HUDEP-2 (cell line): ENCODE data around the gene GOLGA6B.
A peak's percentile ranks its signal among the peaks of the same experiment; 100 is the strongest.
"Not testable (repeated sequence)": the region's sequence is repeated elsewhere in the genome, so short reads cannot be mapped to it uniquely, and the experiment has no call there.

Source experiments
- DNase-seq, 76 experiments: peaks; one replicate each; lab custom pipeline; 2025; ENCODE audit not compliant: unreplicated experiment in 76 of 76; lab: John Stamatoyannopoulos, UW

Gene GOLGA6B

DNA sequence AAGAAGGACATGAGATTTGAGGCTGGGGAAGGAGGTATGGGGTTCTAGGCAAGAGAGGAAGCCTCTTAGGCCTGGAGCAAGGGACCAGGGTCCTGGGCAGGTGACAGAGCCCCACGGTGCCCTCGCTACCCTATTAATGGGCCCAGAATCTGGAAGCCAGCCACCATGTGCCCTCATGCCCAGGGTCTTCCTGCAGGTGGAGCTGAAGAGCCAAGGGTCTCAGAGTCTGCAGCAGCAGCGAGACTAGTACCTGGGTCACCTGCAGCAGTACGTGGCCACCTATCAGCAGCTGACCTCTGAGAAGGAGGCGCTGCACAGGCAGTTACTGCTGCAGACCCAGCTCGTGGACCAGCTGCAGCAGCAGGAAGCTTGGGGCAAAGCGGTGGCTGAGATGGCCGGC lies 9.4 kb downstream of the GOLGA6B start:
- not testable (repeated sequence) for DNase-seq

GRCh38 chr15:72665706-72666105 lies 11.2 kb downstream of the GOLGA6B start:
- not testable (repeated sequence) for DNase-seq

DNA sequence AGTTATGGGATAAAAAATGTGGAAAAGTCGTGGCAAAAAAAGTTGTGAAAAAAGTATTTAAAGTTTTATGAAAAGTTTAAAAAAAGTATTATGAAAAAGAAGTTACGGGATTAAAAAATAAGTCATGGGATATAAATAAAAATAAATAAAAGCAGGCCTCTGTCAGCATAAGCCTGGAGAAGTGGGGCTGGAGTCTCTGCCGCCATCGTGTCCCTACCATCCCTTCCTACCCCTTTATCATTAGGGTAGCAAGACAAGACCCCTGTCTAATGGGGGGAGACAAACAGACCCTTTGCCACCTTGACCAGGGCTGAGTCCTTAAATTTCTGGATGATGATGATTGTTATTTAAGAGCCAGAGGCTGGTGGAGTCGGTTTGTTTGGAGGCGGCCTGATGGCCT lies 15.3 kb downstream of the GOLGA6B start:
- DNase-seq: not testable (repeated sequence)

DNA sequence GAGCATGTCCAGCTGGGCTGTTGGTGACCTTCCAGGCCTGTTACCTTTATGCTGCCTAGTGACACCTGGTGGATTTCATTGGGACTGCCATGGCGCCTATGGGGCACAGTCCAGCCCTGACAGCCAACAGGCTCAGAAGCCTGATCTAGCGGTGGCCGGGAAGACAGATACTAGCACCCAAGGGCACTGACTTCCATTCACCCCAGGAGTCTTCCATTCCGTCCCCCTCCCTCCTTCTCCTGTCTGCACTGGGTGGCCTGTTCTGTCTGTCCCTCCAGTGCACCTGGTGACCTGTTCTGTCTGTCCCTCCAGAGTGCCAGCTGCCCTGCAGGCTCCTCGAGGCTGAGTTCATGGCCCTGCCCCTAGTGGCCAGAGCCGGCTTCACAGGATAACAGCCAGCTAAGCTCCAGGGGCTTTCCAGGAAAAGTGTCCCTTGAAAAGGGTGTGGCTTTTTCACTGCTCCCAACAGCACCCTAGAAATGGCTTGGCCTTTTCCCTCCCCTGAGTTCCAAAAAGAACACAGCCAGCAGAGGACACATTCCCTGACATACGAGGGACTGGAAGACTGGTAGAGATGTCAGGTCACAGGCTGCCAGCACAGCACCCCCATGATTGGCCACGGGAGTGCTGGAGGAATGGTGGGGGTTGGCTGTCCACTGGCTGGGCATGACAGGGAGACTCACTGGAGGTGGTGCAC lies 16.3 kb downstream of the GOLGA6B start:
- DNase-seq: not testable (repeated sequence)

- no peak for DNase-seq
Measured at GRCh38 chr15:72671525-72671924, 17.0 kb downstream of the GOLGA6B start.

DNA sequence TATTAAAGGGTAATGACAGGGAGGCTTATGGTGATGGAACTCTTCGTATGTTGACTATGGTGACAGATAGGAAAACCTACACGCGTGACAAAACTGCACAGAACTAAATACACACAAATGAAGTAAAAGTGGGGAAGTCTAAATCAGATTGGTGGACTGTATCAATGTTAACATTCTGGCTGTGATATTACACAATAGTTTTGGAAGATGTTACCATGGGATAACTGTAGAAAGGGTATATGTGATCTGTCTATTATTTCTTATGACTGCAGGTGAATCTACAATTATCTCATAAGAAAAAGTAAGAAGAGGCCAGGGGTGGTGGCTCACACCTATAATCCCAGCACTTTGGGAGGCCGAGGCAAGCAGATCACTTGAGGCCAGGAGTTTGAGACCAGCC lies 22.3 kb downstream of the GOLGA6B start:
- DNase-seq: no peak

DNA sequence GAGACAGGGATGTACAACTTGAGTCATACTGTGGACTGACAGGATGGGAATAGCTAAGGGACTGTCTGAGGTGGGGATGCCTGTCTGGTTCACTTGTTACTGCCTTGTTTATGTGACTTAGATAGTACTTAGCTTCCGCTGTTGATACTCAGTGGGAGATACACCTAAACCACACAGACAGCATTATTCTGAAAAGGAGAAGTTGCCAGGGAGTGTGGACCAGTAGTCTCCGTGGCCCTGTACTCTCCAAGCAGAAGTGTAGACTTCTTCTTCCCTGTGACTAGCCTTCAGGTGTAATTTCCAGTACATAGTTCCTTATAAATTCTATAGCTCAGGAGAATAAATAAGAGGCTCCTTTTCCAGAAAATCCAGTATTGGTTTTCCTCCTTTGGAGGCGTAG lies 26.4 kb downstream of the GOLGA6B start:
- DNase-seq: no peak

DNA sequence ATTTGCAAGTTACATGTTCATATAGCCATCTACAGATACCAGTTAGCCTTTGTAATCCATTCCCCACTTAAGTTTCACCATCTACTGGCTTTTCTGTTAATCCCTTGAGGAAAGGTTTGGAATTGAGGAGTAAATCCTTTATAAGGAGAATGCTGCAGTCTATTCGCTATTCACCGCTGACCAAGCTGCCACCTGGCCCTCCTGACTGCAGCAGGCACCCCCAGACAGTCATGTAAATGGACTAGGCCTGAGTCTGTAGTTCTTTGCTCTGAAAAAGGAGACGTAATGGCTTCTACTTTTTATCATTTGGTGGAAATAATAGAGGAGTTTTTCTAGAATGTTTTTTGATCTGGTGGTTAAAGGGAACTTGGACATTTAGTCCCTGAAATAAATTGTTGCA lies 28.3 kb downstream of the GOLGA6B start:
- DNase-seq: no peak

- DNase-seq: no peak
Measured at GRCh38 chr15:72685301-72685924, 30.9 kb downstream of the GOLGA6B start.

GRCh38 chr15:72685925-72686794 lies 31.7 kb downstream of the GOLGA6B start, which contains the start of the genes BBS4 and HIGD2B:
Gene BBS4, plus strand, starts transcription at chr15:72686207. Its CDS starts 21 bp downstream, at chr15:72686228.
Gene HIGD2B, minus strand, starts transcription at chr15:72686182. Its CDS starts 9,808 bp downstream, at chr15:72676374.
- no peak for DNase-seq

GRCh38 chr15:72688697-72689096 lies 34.2 kb downstream of the GOLGA6B start:
- no peak for DNase-seq

DNA sequence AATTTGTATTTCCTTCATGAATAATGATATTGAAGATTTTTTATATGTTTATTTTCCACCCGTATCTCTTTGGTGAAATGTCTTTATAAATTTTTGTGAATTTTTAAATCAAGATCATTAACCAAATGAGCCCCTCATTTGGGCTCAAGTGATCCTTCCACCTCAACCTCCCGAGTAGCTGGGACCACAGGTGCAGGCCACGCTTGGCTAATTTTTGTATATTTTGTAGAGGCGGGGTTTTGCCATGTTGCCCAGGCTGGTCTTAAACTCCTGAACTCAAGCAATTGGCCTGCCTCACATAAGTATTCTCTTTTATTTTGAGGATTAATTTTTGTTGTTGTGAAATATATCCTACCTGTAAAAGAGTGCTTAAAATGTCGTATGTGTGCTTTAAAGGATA lies 36.4 kb downstream of the GOLGA6B start:
- DNase-seq: no peak

DNA sequence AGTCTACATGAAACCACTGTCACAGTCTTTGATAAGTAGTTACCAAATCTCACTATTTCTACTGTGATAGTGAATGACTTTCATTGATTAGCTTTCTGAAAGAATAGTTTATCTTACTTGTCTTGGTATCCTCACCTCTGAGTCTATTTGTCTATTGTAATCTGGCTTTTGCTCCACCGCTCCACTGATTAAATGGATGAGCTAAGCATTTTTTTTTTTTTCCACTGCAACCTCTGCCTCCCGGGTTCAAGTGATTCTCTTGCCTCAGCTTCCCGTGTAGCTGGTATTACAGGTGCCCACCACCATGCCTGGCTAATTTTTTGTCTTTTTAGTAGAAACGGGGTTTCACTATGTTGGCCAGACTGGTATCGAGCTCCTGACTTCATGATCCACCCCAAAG lies 44.4 kb downstream of the GOLGA6B start:
- DNase-seq: no peak

DNA sequence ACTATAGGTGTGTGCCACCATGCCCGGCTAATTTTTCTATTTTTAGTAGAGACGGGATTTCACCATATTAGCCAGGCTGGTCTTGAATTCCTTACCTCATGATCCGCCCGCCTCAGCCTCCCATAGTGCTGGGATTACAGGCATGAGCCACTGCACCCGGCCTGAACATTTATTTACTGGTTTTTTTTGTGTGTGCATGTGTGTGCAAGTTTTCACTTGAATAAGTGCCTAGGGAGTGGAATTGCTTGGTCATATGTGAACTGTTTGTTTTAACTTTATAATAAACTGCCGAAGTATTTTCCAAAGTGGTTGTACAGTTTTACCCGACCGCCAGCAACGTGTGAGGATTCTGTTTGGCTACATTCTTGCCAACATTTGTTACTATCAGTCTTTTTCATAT lies 45.6 kb downstream of the GOLGA6B start:
- no peak for DNase-seq

DNA sequence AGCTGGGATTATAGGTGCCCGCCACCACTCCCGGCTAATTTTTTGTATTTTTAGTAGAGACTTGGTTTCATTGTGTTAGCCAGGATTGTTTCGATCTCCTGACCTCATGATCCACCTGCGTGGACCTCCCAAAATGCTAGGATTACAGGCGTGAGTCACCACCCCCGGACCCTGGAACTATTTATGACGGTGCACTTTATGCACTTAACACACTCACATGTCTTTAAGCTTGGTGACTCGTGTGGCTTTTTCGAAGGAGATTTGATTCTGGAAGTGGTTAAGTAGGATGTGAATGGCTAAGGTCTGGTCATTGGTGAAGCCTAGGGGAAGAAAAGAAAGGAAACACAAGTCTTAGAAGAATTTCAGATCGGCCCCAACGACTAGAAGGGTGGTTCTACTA lies 51.8 kb downstream of the GOLGA6B start:
- DNase-seq: no peak

DNA sequence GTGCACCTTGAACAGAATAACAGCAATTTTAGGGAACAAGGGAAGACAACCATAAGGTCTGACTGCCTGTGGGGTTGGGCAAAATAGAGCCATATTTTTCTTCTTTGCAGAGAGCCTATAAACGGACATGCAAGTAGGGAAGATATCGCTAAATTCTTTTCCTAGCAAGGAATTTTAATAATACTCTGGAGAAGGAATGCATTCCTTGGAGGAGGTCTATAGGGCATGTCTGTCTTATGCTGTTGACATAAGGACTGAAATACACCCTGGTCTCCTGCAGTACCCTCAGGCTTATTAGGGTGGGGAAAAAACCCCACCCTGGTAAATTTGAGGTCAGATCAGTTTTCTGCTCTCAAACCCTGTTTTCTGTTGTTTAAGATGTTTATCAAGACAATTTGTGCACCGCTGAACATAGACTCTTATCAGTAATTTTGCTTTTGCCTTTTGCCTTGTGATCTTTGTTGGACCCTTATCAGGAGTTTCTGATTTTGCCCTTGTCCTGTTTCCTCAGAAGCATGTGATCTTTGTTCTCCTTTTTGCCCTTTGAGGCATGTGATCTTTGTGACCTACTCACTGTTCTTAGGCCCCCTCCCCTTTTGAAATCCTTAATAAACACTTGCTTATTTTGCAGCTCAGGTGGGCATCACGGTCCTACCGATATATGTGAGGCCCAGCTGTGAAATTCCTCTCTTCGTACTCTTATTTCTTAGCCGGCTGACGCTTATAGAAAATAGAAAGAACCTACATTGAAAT lies 54.2 kb downstream of the GOLGA6B start:
- DNase-seq: peak in 4 of 76 experiments; percentile 2 to 13 (median 6)
